Suppressor macrophage treated with lipopolysaccharide for 4 hours (primary cell): ENCODE data around the gene DRAXIN.
A peak's percentile ranks its signal among the peaks of the same experiment; 100 is the strongest.

Experiments
- DNase-seq: peaks from one replicate; pipeline ENCODE4 v3.0.0-alpha.2; 2020

DRAXIN gene

GRCh38 chr1:11738783-11739182, 47.3 kb downstream of the DRAXIN start:
- DNase-seq: peak; percentile 48

GRCh38 chr1:11740258-11741192, 49.0 kb downstream of the DRAXIN start:
- DNase-seq: no peak

- DNase-seq: no peak
Measured at GRCh38 chr1:11741482-11741881, 50.0 kb downstream of the DRAXIN start.

GRCh38 chr1:11741919-11742558, 50.5 kb downstream of the DRAXIN start:
- no peak for DNase-seq

- DNase-seq: no peak
Measured at GRCh38 chr1:11744287-11744686, 52.8 kb downstream of the DRAXIN start.

GRCh38 chr1:11746092-11746491, 54.6 kb downstream of the DRAXIN start:
- no peak for DNase-seq

GRCh38 chr1:11746795-11747487, 55.4 kb downstream of the DRAXIN start:
- DNase-seq: no peak

GRCh38 chr1:11748294-11749202, 57.0 kb downstream of the DRAXIN start:
- DNase-seq: no peak

GRCh38 chr1:11749203-11749689, 57.7 kb downstream of the DRAXIN start:
- no peak for DNase-seq

- no peak for DNase-seq
Measured at GRCh38 chr1:11749996-11750395, 58.5 kb downstream of the DRAXIN start.

GRCh38 chr1:11751087-11751486, 59.6 kb downstream of the DRAXIN start:
- no peak for DNase-seq

- no peak for DNase-seq
Measured at GRCh38 chr1:11752359-11753088, 61.0 kb downstream of the DRAXIN start.

GRCh38 chr1:11753555-11754208, 62.2 kb downstream of the DRAXIN start:
- DNase-seq: no peak

- DNase-seq: no peak
Measured at GRCh38 chr1:11757047-11757446, 65.5 kb downstream of the DRAXIN start.

GRCh38 chr1:11759791-11760190, 68.3 kb downstream of the DRAXIN start:
- no peak for DNase-seq

GRCh38 chr1:11761285-11761684, 69.8 kb downstream of the DRAXIN start:
- no peak for DNase-seq

GRCh38 chr1:11761988-11762406, 70.5 kb downstream of the DRAXIN start, which contains the start of gene C1orf167:
TSS of gene C1orf167 (plus strand) at chr1:11762193. CDS start at chr1:11764401, 2,208 bp downstream.
- DNase-seq: no peak

- DNase-seq: no peak
Measured at GRCh38 chr1:11764115-11764514, 72.6 kb downstream of the DRAXIN start.

- DNase-seq: no peak
Measured at GRCh38 chr1:11764519-11764918, 73.0 kb downstream of the DRAXIN start.

- DNase-seq: no peak
Measured at GRCh38 chr1:11765661-11766428, 74.3 kb downstream of the DRAXIN start.
